ENCODE results near the gene TRPM5. TPM values are rescaled to one million over a fixed set of nuclear protein-coding genes. Genes with fewer than 3 reads are reported as not detected.

The TRPM5 gene
- total RNA-seq, 1 experiment from 2014 or later: not detected

GRCh38 chr11:2448661-2449547, 4.6 kb upstream of the TRPM5 start:
- H3K4me1 Mint-ChIP-seq (ENCODE audit: low read depth, unreplicated experiment): no peaks in the 10 kb centered on the region
- intact Hi-C loops (cut with micrococcal nuclease; ENCODE audit: unreplicated experiment): no loop called here
- peaks cover 8% of the 10 kb centered on the region for H3K27me3 Mint-ChIP-seq (ENCODE audit: unreplicated experiment)
- H3K4me3 Mint-ChIP-seq (ENCODE audit: low read depth, unreplicated experiment): no peak overlapping the region
- no peaks in the 10 kb centered on the region for H3K9me3 Mint-ChIP-seq (ENCODE audit: low read depth, unreplicated experiment)
- peaks cover 11% of the 10 kb centered on the region for H3K36me3 Mint-ChIP-seq (ENCODE audit: insufficient read depth, unreplicated experiment)
- no peak overlapping the region for H3K27ac Mint-ChIP-seq (ENCODE audit: unreplicated experiment)
- CTCF ChIA-PET: no interaction called here
- TF ChIP-seq CTCF (IDR thresholded peaks at IDR 0.05; ENCODE audit: unreplicated experiment): no peak
- BruUV-seq (replicated peaks): no TSS peak
- DNase-seq: no peak

- intact Hi-C loops (cut with micrococcal nuclease; ENCODE audit: unreplicated experiment): no loop called here
- Mint-ChIP-seq H3K9me3 (ENCODE audit: low read depth, unreplicated experiment) (no peaks in the 10 kb centered on the region), H3K36me3 (ENCODE audit: insufficient read depth, unreplicated experiment) (peaks cover 11% of the 10 kb centered on the region), H3K4me1 (ENCODE audit: low read depth, unreplicated experiment) (peaks cover 7% of the 10 kb centered on the region), H3K27me3 (ENCODE audit: unreplicated experiment) (peaks cover 16% of the 10 kb centered on the region), H3K27ac (ENCODE audit: unreplicated experiment) (no peak overlapping the region), H3K4me3 (ENCODE audit: low read depth, unreplicated experiment) (no peak overlapping the region)
- CTCF ChIA-PET: no interaction called here
- DNase-seq: no peak
- BruUV-seq (replicated peaks): no TSS peak
- TF ChIP-seq CTCF (IDR thresholded peaks at IDR 0.05; ENCODE audit: unreplicated experiment): no peak
Measured at GRCh38 chr11:2447951-2448650, 3.8 kb upstream of the TRPM5 start.

GRCh38 chr11:2447253-2447950, 3.1 kb upstream of the TRPM5 start:
- no peak overlapping the region for H3K4me3 Mint-ChIP-seq (ENCODE audit: low read depth, unreplicated experiment)
- H3K27ac Mint-ChIP-seq (ENCODE audit: unreplicated experiment): no peak overlapping the region
- intact Hi-C loops (cut with micrococcal nuclease; ENCODE audit: unreplicated experiment): no loop called here
- H3K27me3 Mint-ChIP-seq (ENCODE audit: unreplicated experiment): peaks cover 18% of the 10 kb centered on the region
- TF ChIP-seq CTCF (IDR thresholded peaks at IDR 0.05; ENCODE audit: unreplicated experiment): no peak
- no peak for DNase-seq
- H3K36me3 Mint-ChIP-seq (ENCODE audit: insufficient read depth, unreplicated experiment): peaks cover 11% of the 10 kb centered on the region
- CTCF ChIA-PET: no interaction called here
- no peaks in the 10 kb centered on the region for H3K9me3 Mint-ChIP-seq (ENCODE audit: low read depth, unreplicated experiment)
- H3K4me1 Mint-ChIP-seq (ENCODE audit: low read depth, unreplicated experiment): peaks cover 14% of the 10 kb centered on the region
- BruUV-seq (replicated peaks): no TSS peak

GRCh38 chr11:2446590-2447252, 2.4 kb upstream of the TRPM5 start:
- BruUV-seq (replicated peaks): no TSS peak

More at GRCh38 chr11:2446590-2447252, 2.4 kb upstream of the TRPM5 start:
- CTCF ChIA-PET: no interaction called here
- H3K36me3 Mint-ChIP-seq (ENCODE audit: insufficient read depth, unreplicated experiment): peaks cover 11% of the 10 kb centered on the region
- H3K27ac Mint-ChIP-seq (ENCODE audit: unreplicated experiment): no peak overlapping the region
- H3K4me1 Mint-ChIP-seq (ENCODE audit: low read depth, unreplicated experiment): peaks cover 16% of the 10 kb centered on the region
- intact Hi-C loops (cut with micrococcal nuclease; ENCODE audit: unreplicated experiment): no loop called here
- peaks cover 23% of the 10 kb centered on the region for H3K27me3 Mint-ChIP-seq (ENCODE audit: unreplicated experiment)
- peak overlapping the region; percentile 76 for H3K4me3 Mint-ChIP-seq (ENCODE audit: low read depth, unreplicated experiment)
- DNase-seq: no peak
- no peak for TF ChIP-seq CTCF (IDR thresholded peaks at IDR 0.05; ENCODE audit: unreplicated experiment)
- no peaks in the 10 kb centered on the region for H3K9me3 Mint-ChIP-seq (ENCODE audit: low read depth, unreplicated experiment)

All from Calu3 (cell line).